HL-60 (cell line): Measurements from ENCODE around the gene C10orf105.
A peak's percentile ranks its signal among the peaks of the same experiment; 100 is the strongest.

Source experiments
- CTCF ChIP-seq: IDR thresholded peaks from one replicate; pipeline ENCODE4 v1.5.1; 2011; ENCODE audit warnings: low read length, control low read depth, inconsistent platforms; ENCODE audit not compliant: insufficient read depth
- GABPA ChIP-seq: IDR thresholded peaks from 2 replicates; pipeline ENCODE4 v1.6.1; 2012; ENCODE audit warnings: low read depth
- POLR2AphosphoS5 ChIP-seq: IDR thresholded peaks from 2 replicates; pipeline ENCODE4 v1.6.1; 2012; ENCODE audit warnings: low read depth
- SPI1 ChIP-seq: IDR thresholded peaks from 2 replicates; pipeline ENCODE4 v1.6.1; 2012; ENCODE audit warnings: low read depth, mild to moderate bottlenecking, borderline replicate concordance
- TF ChIP-seq, protein P1 (sequence below): IDR thresholded peaks from 2 replicates; pipeline ENCODE4 v1.6.1; 2012; ENCODE audit warnings: low read depth; ENCODE audit not compliant: insufficient replicate concordance

DNA sequence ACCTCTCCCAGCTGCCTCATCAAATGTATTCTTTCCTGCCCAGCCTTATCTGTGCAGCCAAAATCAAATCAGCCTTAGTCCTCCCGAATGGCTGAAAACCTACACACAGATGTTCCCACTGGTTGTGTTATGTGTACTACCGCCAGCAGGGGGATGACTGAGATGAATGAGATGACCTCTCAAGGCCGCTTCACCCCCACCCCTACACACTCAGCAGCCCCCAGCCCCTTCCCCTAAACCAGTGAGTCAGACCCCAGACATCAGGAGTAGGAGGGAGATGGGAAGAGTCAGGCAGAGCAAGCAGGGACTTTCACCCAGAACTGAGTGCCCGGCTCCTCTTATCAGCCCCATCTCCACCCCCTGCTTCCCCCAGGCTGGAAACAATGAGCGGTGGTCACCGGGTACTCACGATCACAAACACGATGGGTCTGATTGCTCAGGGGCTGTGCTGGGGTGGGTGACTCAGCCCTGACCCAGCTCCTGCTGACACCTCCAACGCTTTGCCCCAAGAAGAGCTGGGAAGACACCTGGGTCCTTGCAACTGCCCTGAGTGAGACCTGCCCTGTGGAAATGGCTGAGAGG, 6.5 kb upstream of the C10orf105 start:
- TF ChIP-seq CTCF (peak; percentile 34), POLR2AphosphoS5 (no peak), SPI1 (no peak), GABPA (no peak)
- TF ChIP-seq, protein P1, sequence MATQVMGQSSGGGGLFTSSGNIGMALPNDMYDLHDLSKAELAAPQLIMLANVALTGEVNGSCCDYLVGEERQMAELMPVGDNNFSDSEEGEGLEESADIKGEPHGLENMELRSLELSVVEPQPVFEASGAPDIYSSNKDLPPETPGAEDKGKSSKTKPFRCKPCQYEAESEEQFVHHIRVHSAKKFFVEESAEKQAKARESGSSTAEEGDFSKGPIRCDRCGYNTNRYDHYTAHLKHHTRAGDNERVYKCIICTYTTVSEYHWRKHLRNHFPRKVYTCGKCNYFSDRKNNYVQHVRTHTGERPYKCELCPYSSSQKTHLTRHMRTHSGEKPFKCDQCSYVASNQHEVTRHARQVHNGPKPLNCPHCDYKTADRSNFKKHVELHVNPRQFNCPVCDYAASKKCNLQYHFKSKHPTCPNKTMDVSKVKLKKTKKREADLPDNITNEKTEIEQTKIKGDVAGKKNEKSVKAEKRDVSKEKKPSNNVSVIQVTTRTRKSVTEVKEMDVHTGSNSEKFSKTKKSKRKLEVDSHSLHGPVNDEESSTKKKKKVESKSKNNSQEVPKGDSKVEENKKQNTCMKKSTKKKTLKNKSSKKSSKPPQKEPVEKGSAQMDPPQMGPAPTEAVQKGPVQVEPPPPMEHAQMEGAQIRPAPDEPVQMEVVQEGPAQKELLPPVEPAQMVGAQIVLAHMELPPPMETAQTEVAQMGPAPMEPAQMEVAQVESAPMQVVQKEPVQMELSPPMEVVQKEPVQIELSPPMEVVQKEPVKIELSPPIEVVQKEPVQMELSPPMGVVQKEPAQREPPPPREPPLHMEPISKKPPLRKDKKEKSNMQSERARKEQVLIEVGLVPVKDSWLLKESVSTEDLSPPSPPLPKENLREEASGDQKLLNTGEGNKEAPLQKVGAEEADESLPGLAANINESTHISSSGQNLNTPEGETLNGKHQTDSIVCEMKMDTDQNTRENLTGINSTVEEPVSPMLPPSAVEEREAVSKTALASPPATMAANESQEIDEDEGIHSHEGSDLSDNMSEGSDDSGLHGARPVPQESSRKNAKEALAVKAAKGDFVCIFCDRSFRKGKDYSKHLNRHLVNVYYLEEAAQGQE, result no peak
